ENCODE results near the gene RETREG3. TPM values are rescaled to one million over a fixed set of nuclear protein-coding genes. Genes with fewer than 3 reads are reported as not detected.

Gene RETREG3
- total and polyA plus RNA-seq, 9 of the 15 experiments (the other 6 are each of a cell fraction or from before 2014, with no cell fraction given), result 4.1 to 39.0 (median 16.9) TPM

DNA sequence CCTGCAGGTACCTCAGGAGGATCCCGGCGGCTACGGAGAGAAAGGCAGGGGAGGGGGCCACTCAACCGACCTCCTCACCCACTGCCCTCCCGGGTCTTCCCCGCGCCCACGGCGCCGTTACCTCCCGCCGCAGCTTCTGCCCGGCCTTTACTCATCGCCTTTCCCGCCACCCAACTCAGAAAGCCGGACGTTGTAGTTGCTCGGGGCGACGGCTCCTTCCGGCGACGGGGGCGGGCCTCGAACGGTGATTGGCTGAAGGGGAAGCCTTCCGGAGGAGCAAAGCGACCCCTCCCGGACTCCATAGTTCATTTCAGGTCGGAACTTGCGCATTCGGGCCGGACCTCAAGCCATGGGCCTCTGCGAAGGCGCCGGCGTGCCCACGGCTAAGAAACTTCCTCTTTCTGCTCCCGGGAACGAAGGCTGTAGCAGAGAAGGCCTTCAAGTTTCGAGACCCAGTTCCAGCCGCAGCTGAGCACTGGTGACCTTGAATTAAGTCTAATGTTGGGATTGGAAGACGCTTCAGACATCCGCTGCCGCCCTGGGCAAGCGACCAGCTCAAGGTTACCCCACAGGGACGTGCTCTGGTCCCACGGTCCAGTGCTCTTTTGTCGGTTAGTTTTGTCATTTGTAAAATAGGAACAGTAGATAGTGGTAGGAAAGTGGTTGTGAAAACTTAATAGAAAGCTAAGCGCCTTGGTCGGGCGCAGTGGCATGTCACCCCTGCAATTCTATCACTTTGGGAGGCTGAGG lies 31.5 kb downstream of the RETREG3 start, which contains the start of gene PSMC3IP (continued):
- TF ChIP-seq, protein P1, sequence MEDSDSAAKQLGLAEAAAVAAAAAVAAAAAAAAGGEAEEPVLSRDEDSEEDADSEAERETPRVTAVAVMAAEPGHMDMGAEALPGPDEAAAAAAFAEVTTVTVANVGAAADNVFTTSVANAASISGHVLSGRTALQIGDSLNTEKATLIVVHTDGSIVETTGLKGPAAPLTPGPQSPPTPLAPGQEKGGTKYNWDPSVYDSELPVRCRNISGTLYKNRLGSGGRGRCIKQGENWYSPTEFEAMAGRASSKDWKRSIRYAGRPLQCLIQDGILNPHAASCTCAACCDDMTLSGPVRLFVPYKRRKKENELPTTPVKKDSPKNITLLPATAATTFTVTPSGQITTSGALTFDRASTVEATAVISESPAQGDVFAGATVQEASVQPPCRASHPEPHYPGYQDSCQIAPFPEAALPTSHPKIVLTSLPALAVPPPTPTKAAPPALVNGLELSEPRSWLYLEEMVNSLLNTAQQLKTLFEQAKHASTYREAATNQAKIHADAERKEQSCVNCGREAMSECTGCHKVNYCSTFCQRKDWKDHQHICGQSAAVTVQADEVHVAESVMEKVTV (CRISPR knock-in tag; IDR thresholded peaks at IDR 0.05), result no peak
- TF ChIP-seq NONO (IDR thresholded peaks at IDR 0.05; ENCODE audit: low read depth in 2 of 2, low read length in 1 of 2) (0 out of 4 replicates have a peak, but pooled peaks of 1 of the 2 experiments have one; percentile 39), CTCF (IDR thresholded peaks at IDR 0.05 in 2 of 3, conservative IDR thresholded peaks at IDR 0.05 in 1 of 3; ENCODE audit: insufficient read depth in 2 of 3, low read depth in 1 of 3, low read length in 3 of 3) (peak; percentile 59 to 68 (median 62)), ZNF239 (CRISPR knock-in tag; IDR thresholded peaks at IDR 0.05) (no peak), HES1 (IDR thresholded peaks at IDR 0.05; ENCODE audit: low read depth) (no peak), RBM34 (IDR thresholded peaks at IDR 0.05; ENCODE audit: borderline replicate concordance, insufficient read depth, low read length) (no peak), ZSCAN29 (IDR thresholded peaks at IDR 0.05) (no peak), FOXJ2 (tag; IDR thresholded peaks at IDR 0.05) (no peak), SIN3A (IDR thresholded peaks at IDR 0.05; ENCODE audit: borderline replicate concordance in 2 of 2, control insufficient read depth in 1 of 2, low read depth in 2 of 2, low read length in 2 of 2) (peak; percentile 78; a peak in 2 of 4 replicates), ELF1 (tag; IDR thresholded peaks at IDR 0.05) (peak; percentile 68; the same call in 1 of the 2 replicates), ZNF184 (CRISPR knock-in tag; IDR thresholded peaks at IDR 0.05) (no peak)
- TF ChIP-seq, protein P2, sequence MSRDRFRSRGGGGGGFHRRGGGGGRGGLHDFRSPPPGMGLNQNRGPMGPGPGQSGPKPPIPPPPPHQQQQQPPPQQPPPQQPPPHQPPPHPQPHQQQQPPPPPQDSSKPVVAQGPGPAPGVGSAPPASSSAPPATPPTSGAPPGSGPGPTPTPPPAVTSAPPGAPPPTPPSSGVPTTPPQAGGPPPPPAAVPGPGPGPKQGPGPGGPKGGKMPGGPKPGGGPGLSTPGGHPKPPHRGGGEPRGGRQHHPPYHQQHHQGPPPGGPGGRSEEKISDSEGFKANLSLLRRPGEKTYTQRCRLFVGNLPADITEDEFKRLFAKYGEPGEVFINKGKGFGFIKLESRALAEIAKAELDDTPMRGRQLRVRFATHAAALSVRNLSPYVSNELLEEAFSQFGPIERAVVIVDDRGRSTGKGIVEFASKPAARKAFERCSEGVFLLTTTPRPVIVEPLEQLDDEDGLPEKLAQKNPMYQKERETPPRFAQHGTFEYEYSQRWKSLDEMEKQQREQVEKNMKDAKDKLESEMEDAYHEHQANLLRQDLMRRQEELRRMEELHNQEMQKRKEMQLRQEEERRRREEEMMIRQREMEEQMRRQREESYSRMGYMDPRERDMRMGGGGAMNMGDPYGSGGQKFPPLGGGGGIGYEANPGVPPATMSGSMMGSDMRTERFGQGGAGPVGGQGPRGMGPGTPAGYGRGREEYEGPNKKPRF (IDR thresholded peaks at IDR 0.05; ENCODE audit: low read depth, low read length), result no peak
- TF ChIP-seq, protein P3, sequence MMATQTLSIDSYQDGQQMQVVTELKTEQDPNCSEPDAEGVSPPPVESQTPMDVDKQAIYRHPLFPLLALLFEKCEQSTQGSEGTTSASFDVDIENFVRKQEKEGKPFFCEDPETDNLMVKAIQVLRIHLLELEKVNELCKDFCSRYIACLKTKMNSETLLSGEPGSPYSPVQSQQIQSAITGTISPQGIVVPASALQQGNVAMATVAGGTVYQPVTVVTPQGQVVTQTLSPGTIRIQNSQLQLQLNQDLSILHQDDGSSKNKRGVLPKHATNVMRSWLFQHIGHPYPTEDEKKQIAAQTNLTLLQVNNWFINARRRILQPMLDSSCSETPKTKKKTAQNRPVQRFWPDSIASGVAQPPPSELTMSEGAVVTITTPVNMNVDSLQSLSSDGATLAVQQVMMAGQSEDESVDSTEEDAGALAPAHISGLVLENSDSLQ (IDR thresholded peaks at IDR 0.05), result peak; percentile 78
- TF ChIP-seq, protein P4, sequence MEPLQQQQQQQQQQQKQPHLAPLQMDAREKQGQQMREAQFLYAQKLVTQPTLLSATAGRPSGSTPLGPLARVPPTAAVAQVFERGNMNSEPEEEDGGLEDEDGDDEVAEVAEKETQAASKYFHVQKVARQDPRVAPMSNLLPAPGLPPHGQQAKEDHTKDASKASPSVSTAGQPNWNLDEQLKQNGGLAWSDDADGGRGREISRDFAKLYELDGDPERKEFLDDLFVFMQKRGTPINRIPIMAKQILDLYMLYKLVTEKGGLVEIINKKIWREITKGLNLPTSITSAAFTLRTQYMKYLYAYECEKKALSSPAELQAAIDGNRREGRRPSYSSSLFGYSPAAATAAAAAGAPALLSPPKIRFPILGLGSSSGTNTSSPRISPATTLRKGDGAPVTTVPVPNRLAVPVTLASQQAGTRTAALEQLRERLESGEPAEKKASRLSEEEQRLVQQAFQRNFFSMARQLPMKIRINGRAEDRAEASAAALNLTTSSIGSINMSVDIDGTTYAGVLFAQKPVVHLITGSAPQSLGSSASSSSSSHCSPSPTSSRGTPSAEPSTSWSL (CRISPR knock-in tag; IDR thresholded peaks at IDR 0.05; ENCODE audit: borderline replicate concordance), result no peak
- TF ChIP-seq, protein P5, sequence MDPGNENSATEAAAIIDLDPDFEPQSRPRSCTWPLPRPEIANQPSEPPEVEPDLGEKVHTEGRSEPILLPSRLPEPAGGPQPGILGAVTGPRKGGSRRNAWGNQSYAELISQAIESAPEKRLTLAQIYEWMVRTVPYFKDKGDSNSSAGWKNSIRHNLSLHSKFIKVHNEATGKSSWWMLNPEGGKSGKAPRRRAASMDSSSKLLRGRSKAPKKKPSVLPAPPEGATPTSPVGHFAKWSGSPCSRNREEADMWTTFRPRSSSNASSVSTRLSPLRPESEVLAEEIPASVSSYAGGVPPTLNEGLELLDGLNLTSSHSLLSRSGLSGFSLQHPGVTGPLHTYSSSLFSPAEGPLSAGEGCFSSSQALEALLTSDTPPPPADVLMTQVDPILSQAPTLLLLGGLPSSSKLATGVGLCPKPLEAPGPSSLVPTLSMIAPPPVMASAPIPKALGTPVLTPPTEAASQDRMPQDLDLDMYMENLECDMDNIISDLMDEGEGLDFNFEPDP (CRISPR knock-in tag; IDR thresholded peaks at IDR 0.05), result no peak
